Breast epithelium (tissue), 3 donors: ENCODE results near the gene RBBP5.

ENCODE experiments used
- CTCF ChIP-seq, 3 donors: fragments of 450-650 bp; IDR thresholded peaks; one replicate each; pipeline ENCODE4 v1.5.1; 2016 to 2017; ENCODE audit warnings: antibody characterized with exemption in 3 of 3, mild to moderate bottlenecking in 3 of 3, moderate library complexity in 3 of 3
- POLR2A ChIP-seq: fragments of 450-650 bp; IDR thresholded peaks from one replicate; pipeline ENCODE4 v1.6.1; 2016; ENCODE audit warnings: antibody characterized with exemption, mild to moderate bottlenecking, moderate library complexity

GRCh38 chr1:205060746-205061145 is 61.0 kb downstream of the RBBP5 start:
- TF ChIP-seq POLR2A (no peak), CTCF (IDR thresholded peaks at IDR 0.05) (no peak)
